H1 (cell line): ENCODE data around the gene OR10V1. TPM values are rescaled to one million over a fixed set of nuclear protein-coding genes. Genes with fewer than 3 reads are reported as not detected.

Source experiments
- CBX5 ChIP-seq: fragments of 300-800, 300-1000 bp; sonication (generic); IDR thresholded peaks from 2 replicates; pipeline ENCODE4 v1.7.1; 2016; ENCODE audit warnings: antibody characterized with exemption, low read length, low read depth
- CREB1 ChIP-seq: IDR thresholded peaks from 2 replicates; pipeline ENCODE4 v1.6.1; 2012; ENCODE audit warnings: inconsistent platforms
- CTCF ChIP-seq, 3 experiments: IDR thresholded peaks; 1 replicate in 2 of 3; 2 replicates in 1 of 3; pipeline versions ENCODE4 v1.5.1 to v1.6.1; 2011; ENCODE audit warnings: low read length in 3 of 3, mild to moderate bottlenecking in 3 of 3, inconsistent platforms in 2 of 3, low read depth in 1 of 3, moderate library complexity in 1 of 3; ENCODE audit not compliant: insufficient read depth in 1 of 3; ENCODE audit errors: control extremely low read depth in 1 of 3
- NRF1 ChIP-seq: IDR thresholded peaks from 2 replicates; pipeline ENCODE4 v1.6.1; 2011; ENCODE audit warnings: mild to moderate bottlenecking, low read depth, low read length, improper control_type of control experiment
- POU5F1 ChIP-seq: IDR thresholded peaks from 2 replicates; pipeline ENCODE4 v1.6.1; 2011; ENCODE audit warnings: low read depth, mild to moderate bottlenecking, low read length, moderate library complexity
- SP2 ChIP-seq: IDR thresholded peaks from 2 replicates; pipeline ENCODE4 v1.6.1; 2012; ENCODE audit warnings: mild to moderate bottlenecking, low read length, inconsistent platforms
- polyA plus RNA-seq, 7 experiments: library from polyadenylated mRNA; depleted of rRNA in 3 of 7; stranded (reverse) in 5 of 7; unstranded in 2 of 7; fragments of >200 nt in 5 of 7; fragments of 200-250 nt in 2 of 7; gene quantifications; 1 replicate in 5 of 7; 2 replicates in 1 of 7; 4 replicates in 1 of 7; pipeline versions ENCODE4 v1.2.1 to v1.2.3, GENCODE V29; 2011 to 2013; ENCODE audit warnings: missing spikeins in 2 of 7, mixed read lengths in 2 of 7
- total RNA-seq: library from RNA; stranded (reverse); fragmentation: NEBNext Ultra II Directional; extraction: Animal tissue kit (Norgen Biotek cat#: 25700); gene quantifications from 2 replicates; pipeline ENCODE4 v1.2.1, GENCODE V29; 2021
- TF ChIP-seq, protein P1 (sequence below): fragments of 300-600 bp; sonication (generic); IDR thresholded peaks from 2 replicates; pipeline ENCODE4 v1.7.1; 2012; ENCODE audit warnings: low read length, moderate library complexity, mild to moderate bottlenecking, inconsistent platforms; ENCODE audit not compliant: insufficient replicate concordance
- TF ChIP-seq, protein P2 (sequence below): IDR thresholded peaks from 2 replicates; pipeline ENCODE4 v1.6.1; 2012; ENCODE audit warnings: inconsistent platforms

The OR10V1 gene
- total and polyA plus RNA-seq, 2 of the 8 experiments (the other 6 are each of a cell fraction or from before 2014, with no cell fraction given) = not detected

DNA sequence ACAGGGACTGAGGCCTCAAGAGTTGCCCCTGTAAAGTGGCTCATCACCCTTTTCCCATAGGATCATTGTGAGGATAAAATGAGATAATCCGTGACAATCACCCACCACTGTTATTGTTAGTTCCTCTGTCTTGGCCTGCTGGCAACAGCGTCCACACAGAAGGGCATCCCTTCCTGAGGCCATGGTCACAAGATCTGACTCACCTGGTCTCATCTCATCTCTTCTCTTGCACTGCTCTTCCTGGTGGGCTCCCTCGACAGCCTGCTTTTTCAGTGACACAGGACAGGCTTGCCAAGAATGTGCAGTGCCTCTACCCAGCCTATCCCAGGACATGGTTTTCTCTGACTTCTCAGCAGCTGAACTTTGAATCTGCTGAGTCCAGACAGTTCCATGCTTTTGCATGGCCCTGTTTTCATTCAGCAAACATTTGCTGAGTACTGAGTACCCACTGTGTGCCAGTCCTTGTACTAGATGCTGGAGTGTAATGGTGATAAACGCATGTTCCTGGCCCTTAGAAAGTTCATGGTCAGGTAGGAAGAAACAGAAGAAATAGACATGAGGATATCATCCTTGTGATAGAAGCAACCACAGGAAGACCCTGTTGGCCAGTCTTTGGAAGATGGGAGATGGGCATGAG is 44.9 kb upstream of the OR10V1 start (continued):
- TF ChIP-seq, protein P1, sequence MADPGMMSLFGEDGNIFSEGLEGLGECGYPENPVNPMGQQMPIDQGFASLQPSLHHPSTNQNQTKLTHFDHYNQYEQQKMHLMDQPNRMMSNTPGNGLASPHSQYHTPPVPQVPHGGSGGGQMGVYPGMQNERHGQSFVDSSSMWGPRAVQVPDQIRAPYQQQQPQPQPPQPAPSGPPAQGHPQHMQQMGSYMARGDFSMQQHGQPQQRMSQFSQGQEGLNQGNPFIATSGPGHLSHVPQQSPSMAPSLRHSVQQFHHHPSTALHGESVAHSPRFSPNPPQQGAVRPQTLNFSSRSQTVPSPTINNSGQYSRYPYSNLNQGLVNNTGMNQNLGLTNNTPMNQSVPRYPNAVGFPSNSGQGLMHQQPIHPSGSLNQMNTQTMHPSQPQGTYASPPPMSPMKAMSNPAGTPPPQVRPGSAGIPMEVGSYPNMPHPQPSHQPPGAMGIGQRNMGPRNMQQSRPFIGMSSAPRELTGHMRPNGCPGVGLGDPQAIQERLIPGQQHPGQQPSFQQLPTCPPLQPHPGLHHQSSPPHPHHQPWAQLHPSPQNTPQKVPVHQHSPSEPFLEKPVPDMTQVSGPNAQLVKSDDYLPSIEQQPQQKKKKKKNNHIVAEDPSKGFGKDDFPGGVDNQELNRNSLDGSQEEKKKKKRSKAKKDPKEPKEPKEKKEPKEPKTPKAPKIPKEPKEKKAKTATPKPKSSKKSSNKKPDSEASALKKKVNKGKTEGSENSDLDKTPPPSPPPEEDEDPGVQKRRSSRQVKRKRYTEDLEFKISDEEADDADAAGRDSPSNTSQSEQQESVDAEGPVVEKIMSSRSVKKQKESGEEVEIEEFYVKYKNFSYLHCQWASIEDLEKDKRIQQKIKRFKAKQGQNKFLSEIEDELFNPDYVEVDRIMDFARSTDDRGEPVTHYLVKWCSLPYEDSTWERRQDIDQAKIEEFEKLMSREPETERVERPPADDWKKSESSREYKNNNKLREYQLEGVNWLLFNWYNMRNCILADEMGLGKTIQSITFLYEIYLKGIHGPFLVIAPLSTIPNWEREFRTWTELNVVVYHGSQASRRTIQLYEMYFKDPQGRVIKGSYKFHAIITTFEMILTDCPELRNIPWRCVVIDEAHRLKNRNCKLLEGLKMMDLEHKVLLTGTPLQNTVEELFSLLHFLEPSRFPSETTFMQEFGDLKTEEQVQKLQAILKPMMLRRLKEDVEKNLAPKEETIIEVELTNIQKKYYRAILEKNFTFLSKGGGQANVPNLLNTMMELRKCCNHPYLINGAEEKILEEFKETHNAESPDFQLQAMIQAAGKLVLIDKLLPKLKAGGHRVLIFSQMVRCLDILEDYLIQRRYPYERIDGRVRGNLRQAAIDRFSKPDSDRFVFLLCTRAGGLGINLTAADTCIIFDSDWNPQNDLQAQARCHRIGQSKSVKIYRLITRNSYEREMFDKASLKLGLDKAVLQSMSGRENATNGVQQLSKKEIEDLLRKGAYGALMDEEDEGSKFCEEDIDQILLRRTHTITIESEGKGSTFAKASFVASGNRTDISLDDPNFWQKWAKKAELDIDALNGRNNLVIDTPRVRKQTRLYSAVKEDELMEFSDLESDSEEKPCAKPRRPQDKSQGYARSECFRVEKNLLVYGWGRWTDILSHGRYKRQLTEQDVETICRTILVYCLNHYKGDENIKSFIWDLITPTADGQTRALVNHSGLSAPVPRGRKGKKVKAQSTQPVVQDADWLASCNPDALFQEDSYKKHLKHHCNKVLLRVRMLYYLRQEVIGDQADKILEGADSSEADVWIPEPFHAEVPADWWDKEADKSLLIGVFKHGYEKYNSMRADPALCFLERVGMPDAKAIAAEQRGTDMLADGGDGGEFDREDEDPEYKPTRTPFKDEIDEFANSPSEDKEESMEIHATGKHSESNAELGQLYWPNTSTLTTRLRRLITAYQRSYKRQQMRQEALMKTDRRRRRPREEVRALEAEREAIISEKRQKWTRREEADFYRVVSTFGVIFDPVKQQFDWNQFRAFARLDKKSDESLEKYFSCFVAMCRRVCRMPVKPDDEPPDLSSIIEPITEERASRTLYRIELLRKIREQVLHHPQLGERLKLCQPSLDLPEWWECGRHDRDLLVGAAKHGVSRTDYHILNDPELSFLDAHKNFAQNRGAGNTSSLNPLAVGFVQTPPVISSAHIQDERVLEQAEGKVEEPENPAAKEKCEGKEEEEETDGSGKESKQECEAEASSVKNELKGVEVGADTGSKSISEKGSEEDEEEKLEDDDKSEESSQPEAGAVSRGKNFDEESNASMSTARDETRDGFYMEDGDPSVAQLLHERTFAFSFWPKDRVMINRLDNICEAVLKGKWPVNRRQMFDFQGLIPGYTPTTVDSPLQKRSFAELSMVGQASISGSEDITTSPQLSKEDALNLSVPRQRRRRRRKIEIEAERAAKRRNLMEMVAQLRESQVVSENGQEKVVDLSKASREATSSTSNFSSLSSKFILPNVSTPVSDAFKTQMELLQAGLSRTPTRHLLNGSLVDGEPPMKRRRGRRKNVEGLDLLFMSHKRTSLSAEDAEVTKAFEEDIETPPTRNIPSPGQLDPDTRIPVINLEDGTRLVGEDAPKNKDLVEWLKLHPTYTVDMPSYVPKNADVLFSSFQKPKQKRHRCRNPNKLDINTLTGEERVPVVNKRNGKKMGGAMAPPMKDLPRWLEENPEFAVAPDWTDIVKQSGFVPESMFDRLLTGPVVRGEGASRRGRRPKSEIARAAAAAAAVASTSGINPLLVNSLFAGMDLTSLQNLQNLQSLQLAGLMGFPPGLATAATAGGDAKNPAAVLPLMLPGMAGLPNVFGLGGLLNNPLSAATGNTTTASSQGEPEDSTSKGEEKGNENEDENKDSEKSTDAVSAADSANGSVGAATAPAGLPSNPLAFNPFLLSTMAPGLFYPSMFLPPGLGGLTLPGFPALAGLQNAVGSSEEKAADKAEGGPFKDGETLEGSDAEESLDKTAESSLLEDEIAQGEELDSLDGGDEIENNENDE = no peak
- TF ChIP-seq POU5F1 = no peak
- no peak for TF ChIP-seq SP2
- no peak for TF ChIP-seq CREB1
- no peak for TF ChIP-seq CTCF (IDR thresholded peaks at IDR 0.05; ENCODE audit: control extremely low read depth in 1 of 3, insufficient read depth in 1 of 3, low read depth in 1 of 3, low read length in 3 of 3)
- TF ChIP-seq, protein P2, sequence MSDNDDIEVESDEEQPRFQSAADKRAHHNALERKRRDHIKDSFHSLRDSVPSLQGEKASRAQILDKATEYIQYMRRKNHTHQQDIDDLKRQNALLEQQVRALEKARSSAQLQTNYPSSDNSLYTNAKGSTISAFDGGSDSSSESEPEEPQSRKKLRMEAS = no peak
- TF ChIP-seq NRF1 = no peak
- no peak for TF ChIP-seq CBX5
